NCI-H1694 (cell line): Measurements from ENCODE around the gene C3orf18.

Experiments
- DNase-seq: peaks from one replicate; lab custom pipeline; 2025; lab: John Stamatoyannopoulos, UW

Gene C3orf18

DNA sequence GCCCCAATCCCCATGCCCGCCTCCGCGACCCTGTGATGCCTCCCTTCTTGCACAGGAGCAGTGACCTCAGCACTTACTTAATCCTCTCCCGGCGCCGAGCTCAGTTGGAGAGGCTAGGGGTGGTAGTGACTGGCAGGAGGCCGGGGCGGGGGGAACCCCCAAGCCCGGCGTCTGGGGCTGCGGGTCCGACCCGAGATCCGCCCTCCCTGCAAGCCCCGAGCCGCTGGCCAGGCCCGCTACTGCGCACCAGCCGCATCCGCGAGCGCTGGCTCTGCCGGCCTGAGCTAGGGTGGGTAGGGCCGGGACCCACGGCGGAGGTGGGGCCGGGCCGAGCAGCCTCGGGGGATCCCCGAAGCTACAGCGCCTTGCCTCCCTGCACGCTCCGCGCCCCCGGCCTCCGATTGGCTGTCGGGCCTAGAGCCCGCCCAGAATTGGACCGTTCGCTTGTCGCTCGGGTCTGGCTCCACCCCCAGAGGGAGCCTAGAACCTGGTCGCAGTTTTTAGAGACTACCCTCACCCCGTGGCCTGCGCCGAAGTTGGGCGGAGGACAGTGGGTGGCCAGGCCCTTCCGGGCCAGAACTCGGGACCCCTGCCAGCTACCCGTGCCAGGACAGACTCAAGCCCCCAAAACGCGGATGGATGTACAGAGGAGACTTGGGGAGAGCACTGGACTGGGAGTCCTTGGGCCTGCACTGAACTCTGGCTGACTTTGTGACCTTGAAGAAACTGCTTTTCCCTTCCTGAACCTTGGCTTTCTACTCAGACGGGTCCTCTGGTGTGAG lies at the start of gene C3orf18:
Gene C3orf18 (minus strand): TSS at position 362 of the 782 bp plus-strand sequence. CDS start 2,048 bp downstream, outside the sequence.
- DNase-seq, result no peak

DNA sequence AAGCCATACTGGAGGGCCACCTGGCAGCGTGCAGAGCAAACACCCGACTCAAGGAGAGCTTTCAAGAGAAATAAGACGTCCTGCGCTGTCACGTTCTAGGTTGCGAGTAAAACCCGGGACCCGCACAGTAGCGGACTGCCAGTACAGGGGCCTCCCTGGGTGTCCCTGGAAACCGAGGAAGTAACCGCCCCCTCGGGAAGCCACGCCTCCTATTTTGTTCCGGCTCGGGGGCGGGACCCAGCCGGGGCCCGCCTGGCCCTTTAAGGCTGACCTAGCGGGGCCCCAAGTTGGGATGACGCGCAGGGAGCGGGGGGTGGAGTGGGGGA lies 49.2 kb upstream of the C3orf18 start:
- peak; percentile 40 for DNase-seq

DNA sequence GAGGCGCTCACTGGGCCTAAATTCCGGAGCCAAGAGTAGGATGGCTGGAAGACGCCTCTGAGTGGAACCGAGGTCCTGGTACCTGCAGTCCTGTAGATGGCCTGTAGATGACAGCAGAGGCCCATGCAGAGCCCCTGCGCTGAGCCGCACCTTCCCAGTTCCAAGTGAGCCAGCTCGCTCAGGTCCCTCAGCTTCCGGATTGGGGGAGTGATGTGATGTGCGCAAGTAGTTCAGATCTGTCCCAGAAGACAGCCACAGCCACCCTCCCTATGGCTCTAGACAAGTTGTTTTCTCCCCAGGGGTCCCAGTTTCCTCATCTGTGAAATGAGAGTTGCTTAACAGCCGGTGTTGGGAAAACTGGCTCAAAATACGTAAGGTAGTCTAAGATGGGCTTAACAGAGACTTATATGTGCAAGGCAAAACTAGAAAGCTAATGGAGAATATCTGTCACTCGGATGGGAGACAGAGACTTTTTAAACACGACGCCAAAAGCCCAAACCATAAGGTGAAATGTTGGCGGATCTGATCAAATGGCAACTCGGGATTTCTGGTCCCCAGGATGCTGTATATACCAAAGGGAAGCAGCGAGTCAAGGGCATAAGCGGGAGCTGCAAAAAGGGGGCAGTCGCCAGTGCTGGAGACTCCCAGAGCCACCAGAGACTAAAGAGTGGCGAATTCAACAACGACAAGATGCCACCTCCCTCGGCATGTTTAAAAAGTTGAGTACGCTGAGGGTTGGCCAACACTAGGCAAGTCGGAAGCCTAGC lies 48.6 kb upstream of the C3orf18 start:
- peak; percentile 24 for DNase-seq

DNA sequence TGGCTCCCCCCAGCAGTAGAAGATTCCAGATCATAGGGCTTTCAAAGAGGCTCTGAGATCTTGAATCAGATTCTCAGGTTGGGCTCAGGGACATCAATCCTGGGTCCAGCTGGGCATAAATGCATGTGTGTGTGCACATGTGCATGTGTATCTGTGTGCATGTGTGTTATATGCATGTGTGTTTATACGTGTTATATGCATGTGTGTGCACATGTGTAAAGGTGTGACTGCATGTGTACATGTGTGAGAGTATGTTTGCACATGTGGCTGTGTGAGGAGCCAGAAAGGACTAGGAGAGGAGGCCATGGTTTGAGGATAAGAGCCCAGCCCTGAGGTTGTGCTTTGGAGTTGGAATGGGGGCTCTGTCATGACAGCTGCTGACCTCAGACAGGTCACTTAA lies 47.6 kb upstream of the C3orf18 start:
- DNase-seq, result no peak

DNA sequence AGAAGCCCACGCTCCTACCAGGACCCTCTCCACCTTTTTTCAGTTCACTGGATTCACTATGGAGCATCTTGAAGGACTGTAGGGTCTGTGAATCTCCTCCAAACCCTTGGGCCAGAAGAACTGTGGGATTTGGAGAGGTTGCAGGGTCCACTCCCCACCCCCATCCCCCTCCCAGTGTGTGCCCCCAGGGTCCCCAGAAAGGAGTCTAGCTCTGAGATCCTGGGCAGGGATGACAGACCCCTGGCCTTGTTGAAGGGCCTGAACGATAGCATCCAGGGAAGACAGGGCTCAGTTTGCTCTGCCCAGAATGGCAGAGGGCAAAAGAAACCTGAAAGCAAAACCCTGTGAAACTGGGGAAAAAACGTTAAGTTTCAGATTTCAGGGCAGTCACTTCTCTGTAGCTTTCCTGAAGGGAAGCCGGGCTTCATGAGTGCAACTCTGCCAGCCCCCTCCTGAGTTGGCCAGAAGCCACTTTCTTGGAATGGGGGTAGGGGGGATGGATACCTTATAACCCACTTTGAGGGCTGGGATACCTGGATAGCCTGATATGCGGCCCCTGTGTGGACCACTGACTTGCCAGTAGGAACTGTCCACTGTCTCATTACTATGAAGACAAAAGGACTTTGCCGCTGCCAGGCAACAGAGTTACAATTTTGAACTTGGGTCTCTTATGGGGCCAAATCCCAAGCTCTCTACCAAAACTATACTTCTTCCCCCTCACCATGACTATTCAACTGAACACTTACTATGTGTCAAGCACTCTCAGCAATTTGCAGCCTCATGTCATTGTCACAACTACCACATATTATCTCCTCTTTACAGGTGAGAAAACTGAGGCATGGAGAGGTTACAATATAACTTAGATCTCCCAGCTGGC lies 45.7 kb upstream of the C3orf18 start:
- DNase-seq, result no peak

DNA sequence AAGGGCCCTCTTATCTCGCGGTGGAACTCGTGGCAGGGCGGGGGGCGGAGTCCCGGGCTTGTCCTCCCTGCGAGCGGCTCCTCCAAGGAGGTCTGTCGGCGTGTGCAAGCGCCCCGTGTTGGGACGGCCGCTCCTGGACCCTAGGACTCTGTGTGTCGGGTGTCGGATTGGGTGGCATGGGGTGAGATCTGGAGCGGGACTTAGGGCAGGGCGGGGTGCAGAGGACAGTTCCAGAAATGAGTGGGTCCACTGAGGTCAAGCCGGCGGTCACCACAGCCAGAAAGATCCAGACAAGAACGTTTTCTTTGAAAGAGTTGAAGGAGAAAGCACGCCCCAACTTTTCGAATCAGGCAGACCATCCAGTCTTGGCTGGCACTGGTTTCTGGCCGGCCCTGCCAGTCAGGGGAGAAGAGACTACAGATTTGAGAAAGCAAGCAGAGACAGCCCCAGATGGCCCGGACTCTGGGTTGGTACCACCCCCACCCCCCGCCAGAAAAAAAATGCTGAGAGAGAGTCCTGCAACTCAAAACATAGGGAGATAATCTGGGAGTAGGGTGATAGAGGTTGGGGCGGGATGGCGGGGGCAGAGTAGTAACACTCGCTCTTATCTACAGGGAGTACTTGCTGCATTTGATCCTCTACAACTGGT lies 44.8 kb upstream of the C3orf18 start:
- no peak for DNase-seq

DNA sequence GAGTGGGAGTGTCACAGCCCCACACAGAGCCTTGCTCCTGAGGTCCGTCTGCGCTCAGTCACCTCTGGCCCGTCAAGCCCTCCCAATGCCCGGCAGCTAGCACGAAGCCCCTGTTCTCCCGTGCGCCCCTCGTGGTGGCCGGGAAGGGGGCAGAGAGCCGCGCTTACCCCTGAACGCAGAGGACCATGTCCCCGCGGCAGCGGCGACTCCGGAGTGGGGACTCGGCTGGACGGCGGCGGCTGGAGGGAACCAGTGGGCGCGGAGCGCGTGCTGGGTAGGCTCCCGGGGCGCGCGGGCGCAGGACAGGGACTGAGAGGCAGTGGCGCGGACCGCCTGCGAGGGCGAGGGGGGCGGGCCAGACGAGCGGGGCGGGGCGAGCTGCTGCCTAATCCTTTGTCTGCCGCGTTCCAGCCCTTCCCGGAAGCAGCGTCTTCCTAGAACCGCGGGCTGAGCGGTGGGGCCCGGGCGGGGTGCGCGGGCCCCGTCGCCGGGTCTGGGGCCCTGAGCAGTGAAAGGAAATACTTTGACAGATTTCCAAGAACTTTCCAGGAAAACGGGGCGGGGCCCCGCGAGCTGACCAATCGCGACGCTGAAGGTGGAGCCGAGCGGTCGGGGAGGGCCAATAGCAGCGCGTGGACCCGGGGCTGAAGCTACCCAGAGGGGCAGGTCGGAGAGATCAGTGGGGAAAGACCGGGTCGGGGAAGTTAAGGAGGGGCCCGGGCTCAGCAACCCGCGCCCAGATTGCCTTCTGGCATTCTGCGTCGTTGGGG lies 44.1 kb upstream of the C3orf18 start, which contains the start of gene CISH:
Gene CISH (minus strand): TSS at position 311 of the 770 bp plus-strand sequence. CDS start 124 bp downstream, at position 187.
- peak; percentile 58 for DNase-seq

DNA sequence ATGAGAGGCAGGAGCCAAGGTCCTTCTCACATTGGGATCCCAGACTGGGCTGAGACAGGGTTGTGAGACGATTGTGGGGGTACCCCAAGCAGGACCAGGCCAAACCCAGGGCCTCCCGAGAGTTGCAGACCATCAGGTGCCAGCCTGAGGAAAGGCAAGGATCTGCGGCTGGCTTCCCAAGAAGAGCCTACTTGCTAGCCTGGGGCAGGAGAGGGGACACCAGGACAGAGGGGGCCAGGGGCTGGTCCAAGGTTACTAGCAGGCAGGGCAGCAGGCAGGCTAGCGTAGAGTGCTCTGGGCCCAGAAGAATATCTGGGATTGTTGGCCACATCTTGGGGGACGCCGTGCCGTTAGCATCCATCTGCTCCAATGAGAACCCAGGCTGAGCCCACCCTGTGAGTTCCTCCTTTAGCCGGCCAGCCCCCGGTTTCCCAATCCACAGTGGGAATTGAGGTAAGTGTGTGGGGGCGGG lies 43.5 kb upstream of the C3orf18 start:
- DNase-seq, result no peak

DNA sequence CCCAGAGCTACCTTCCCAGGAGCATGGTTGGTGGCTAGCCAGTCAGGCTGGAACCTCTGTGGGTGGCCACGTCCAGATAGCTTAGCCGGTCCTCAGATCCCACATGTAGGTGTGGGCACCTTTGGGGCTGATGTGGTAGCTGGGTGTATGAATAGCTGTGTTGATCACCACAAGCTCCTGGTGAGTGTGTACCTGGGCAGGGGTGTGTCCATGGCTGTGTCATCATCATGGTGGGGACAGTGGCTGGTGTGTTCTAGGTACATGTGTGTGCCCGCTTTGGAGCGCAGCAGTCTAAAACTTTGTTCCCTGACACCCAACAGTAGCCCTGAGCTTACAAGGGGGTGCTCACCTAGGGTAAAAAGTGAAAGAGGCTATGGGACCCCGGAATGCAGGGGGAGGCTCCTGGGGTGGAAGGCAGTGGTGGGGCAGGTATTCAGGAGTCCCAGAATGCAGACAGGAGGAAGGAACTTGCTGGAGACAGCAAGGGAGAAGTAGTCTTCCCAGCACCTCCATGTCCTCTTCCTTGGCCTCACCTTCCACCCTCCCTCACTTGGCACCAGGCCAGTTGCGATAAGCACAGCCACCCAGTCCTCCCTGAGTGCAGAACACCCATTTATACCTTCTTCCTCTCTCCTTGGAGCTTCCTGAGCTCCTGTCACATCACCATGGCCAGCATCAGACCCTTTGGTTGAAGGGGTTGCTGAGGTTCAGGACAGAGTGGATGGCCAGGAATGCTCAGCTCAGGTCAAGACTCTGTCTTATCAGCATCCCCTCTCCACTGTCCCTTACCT lies 42.8 kb upstream of the C3orf18 start:
- DNase-seq, result no peak

DNA sequence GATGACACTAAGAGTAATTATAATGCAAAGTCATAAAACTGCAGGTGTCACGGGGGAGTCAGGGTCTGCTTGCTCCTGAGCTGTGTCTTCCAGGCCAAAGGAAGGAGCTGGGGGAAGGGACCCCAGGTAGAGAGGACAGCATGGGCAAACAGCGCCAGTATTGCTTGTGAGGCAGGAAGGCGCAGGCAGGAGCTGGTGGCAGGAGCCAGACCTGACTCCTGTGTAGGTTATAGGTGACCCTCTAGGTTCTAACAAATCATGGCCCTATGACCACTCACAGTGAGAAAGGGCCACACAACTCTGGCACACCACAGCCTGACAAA lies 42.2 kb upstream of the C3orf18 start:
- DNase-seq, result no peak

DNA sequence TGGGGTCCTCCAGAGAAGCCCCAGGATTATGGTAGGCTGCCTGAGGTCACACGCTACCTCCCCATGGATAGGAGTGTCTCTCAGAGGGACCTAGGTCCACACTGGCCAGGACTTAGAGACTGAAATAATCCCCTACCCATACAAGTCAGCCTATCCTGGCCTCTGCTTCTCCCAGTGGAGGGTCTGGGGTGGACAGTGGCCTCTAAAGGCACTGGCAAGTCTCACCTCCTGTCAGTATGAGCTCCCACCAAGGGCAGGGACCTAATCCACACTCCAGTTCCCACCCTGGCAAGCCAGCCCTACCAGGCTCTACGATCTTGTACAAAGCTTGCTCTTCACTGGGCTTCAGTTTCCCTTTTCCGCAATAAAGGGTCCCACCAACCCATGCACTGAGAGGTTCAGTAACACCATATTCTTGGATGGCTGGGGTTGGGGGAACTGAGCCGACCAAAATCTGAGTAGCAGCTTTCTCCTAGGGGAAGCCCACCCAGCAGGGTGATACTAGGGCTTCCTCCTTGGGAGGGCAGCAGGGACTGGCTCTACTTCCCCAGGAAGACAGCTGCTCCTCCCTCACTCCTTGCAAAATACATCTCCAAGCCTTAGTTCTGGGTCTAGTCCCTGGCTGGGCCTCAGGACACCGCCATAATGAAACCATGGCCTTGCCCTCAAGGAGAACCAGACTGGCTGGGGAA lies 41.7 kb upstream of the C3orf18 start:
- no peak for DNase-seq

DNA sequence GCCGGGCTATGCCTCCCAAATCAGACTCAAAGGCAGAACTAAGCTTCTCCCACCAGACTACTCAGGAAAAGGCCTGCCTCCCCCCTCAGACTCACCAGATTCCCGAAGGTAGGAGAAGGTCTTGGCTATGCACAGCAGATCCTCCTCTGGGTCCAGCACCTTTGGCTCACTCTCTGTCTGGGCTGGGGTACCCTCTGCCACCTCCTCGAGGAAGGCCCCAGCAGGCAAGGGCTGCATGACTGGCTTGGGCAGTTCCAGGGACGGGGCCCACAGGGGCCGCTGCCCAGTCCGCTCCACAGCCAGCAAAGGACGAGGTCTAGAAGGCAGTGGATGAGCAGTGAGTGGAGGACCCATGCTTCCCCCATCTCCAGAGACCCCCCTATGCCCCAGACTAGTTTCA lies 40.7 kb upstream of the C3orf18 start:
- no peak for DNase-seq

DNA sequence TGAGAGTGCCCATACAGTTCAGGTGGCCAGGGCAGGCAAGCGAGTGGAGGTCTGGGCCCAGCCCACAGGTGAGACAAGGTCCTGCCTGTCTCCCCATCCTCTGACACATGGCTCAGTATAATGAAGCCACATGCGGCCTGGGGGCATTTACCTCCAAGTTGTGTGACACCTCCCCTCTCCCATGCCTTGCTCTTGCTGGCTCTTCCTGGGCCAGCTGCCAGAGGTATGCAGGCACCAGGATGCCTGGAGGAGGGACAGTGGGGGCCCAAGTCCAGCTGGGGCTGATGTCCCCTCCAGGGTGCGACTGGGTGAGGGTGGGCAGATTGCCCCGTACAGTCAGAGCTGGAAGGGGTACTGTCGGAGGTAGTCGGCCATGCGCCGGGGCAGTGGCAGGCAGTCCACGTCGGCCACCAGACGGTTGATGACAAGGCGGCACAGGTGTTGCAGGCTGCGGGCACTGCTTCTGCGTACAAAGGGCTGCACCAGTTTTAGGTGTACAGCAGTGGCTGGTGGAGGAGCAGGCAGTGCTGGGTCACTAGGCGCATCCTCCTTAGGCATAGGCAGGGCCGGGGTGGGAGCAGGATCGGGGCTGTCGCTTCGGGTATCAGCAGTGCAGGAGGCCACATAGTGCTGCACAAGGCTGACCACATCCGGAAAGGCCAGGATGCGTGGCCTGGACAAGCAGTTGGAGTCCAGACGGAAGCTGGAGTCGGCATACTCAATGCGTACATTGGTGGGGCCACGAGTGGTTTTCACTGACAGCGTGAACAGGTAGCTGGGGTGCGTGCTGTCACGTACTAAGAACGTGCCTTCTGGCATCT lies 39.9 kb upstream of the C3orf18 start:
- no peak for DNase-seq

DNA sequence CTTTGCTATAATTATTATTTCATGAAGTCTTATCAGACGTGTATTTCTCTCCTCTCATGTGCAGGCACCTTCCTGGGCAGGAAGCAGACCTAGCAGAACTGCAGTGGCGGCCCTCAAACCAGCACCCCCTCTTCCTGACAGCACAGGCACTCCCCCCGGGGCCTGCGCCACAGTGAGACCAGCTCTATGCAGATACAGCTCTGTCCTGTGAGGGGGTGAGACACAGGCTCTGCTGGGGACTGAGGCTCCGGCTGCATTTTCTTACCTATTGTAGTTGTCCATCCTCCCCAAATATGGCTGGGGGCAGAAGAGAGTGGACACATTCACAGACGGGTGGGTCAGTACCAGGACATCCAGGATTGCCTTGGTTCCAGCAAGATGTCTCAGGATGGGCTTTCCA lies 39.0 kb upstream of the C3orf18 start:
- DNase-seq, result no peak

DNA sequence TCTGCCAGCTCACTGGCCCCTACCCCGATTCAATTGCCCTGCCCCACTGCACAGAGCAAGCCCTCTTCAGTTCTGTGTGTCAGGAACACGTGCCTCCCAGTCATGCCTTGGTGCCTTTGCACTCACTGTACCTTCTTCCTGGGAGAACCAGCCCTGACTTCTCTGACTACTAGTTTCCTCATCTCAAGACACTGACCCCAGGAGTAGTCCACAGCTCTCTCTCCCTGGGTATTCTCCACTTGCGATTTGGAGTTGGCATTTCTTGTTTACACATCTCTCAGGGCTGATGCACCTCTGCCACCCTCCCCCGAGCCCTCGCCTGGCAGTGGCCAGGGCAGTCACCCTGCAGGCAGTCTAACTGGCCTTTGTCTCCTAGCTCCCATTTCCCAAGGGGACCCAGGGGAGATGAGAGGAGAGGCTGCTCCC lies 38.4 kb upstream of the C3orf18 start:
- no peak for DNase-seq

DNA sequence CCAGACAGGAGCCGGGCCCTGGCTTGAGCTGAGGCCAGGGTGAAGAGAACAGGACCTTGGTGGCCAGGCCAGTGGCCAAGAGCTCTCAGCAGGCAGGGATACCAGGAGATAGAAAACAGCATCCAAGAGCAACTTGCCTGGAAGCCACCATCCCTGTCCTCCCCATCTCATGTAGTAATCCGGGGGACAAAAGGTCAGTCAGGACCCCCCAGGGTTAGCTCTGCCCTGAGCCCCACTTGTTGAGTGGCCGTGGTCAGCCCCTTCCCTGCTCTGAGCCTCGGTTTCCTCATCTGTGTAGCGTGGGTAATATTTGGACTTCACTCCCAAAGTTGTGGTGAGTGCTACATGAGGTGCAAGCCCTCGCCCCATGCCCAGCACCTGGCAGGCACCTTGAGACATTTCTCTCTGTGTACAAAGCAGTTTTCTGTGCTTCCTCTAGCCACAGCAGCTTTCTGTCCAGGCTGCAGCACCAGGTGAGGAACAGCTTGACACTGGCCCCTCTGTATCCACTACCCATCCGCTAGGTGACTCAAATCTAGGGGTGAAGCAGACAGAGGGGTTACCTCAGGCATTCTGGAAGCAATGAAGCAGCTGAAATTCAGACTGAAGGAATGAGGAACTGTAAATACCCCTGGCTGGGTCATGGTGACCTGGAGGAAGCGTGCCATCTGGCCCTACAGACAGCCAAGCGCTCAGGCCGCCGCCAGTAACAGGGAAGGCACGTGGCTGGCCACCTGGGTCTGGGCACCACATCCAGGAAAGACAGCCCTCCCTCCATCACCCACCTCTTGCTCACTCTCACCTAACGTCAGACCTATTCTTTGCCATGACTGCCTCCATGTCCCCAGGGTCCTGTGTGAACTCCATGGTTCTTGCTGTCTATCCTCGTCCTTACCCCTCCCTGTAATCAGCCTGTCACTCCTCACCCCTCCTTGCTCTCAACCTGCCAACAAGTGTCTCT lies 37.4 kb upstream of the C3orf18 start:
- DNase-seq, result no peak

DNA sequence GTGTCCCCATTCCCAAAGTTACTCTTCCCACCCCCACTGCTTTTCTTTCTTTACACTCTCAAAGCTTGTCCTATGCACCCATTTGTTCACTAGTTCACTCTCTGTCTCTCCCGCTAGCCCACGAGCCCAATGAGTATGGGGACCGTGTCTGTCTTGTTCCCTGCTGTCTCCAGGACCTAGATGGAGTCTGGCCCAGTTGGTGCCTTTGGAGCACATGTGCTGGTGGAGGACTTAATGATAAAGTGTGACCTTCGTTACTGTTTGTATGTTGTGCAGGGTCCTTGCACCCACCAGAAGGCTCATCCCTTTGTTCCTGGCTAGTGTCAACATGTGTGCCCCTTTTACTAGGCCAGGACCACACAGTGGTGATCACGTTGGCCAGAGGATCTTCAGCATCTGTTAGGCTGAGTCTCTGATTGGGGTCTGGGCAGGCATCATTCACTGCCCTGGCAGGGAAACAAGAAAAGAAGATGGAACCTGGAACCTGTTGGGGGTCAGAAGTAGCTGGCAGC lies 36.6 kb upstream of the C3orf18 start:
- DNase-seq, result no peak
